Vagina (tissue), 2 donors: Measurements from ENCODE around the gene ABCC3.

Experiments used
- CTCF ChIP-seq, 3 experiments: fragments of 450-650 bp in 2 of 3; fragments of 200-600 bp in 1 of 3; sonication (generic) in 1 of 3; IDR thresholded peaks; one replicate each; pipeline ENCODE4 v1.5.1; 2017 to 2019; ENCODE audit warnings: antibody characterized with exemption in 3 of 3, mild to moderate bottlenecking in 2 of 3, moderate library complexity in 2 of 3
- POLR2A ChIP-seq, 2 donors: fragments of 450-650 bp; IDR thresholded peaks; one replicate each; pipeline ENCODE4 v1.6.1; 2017; ENCODE audit warnings: antibody characterized with exemption in 2 of 2, mild to moderate bottlenecking in 2 of 2, moderate library complexity in 2 of 2
- POLR2AphosphoS5 ChIP-seq, 2 donors: sonication (generic); formaldehyde crosslinking; IDR thresholded peaks; one replicate each; pipeline ENCODE4 v1.9.0; 2017; ENCODE audit warnings: antibody characterized with exemption in 2 of 2, mild to moderate bottlenecking in 2 of 2, low read depth in 1 of 2; ENCODE audit not compliant: insufficient read depth in 1 of 2

DNA sequence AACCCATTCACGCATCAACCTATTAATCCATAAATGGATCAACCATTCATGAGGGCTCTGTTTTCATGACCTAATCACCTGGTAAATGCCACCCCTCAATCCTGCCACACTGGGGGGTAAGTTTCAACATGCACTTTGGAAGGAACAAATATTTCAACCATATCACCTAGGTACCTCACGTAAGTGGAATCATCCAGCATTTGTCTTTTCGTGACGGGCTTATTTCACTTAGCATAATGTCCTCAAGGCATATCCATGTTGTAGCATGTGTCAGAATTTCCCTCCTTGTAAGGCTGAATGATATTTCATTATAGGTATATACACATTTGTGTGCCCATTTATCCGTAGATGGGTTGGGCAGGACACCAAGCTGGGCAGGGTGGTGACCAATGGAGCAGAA is 37.4 kb downstream of the ABCC3 start:
- TF ChIP-seq CTCF (IDR thresholded peaks at IDR 0.05) (no peak), POLR2AphosphoS5 (IDR thresholded peaks at IDR 0.05; ENCODE audit: insufficient read depth in 1 of 2, low read depth in 1 of 2) (no peak), POLR2A (IDR thresholded peaks at IDR 0.05) (no peak)
